ENCODE results near the gene HABP2. TPM values are rescaled to one million over a fixed set of nuclear protein-coding genes. Genes with fewer than 3 reads are reported as not detected.

The HABP2 gene
- total RNA-seq, 1 donor from 2014 or later: not detected

DNA sequence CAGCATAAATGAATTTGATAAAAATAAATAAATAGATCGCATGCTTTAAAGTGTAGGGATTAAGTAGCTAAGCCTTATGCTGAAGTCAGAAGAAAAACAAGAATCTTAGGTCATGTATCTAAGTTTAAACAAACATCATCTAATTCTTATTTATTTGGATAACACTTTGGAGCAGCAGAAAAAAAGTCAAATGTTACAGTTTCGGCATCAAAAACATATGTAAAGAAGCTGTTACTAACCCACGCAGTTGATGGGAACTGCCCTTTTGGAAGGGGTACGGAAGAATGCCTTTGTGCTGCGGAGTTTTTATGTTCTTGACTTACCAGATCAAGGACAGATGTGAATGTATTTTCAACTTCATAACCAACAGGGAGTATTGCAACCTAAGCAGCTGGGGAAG, 37.3 kb upstream of the HABP2 start:
- Mint-ChIP-seq H3K4me3 (no peak overlapping the region), H3K9me3 (peaks cover 8% of the 10 kb centered on the region), H3K27me3 (ENCODE audit: low read depth) (peaks cover 5% of the 10 kb centered on the region), H3K36me3 (ENCODE audit: low read depth) (peaks cover 6% of the 10 kb centered on the region), H3K4me1 (no peaks in the 10 kb centered on the region), H3K27ac (ENCODE audit: unreplicated experiment) (no peak overlapping the region)
- DNase-seq (ENCODE audit: low read depth, low spot score): no peak
- TF ChIP-seq, protein P1, sequence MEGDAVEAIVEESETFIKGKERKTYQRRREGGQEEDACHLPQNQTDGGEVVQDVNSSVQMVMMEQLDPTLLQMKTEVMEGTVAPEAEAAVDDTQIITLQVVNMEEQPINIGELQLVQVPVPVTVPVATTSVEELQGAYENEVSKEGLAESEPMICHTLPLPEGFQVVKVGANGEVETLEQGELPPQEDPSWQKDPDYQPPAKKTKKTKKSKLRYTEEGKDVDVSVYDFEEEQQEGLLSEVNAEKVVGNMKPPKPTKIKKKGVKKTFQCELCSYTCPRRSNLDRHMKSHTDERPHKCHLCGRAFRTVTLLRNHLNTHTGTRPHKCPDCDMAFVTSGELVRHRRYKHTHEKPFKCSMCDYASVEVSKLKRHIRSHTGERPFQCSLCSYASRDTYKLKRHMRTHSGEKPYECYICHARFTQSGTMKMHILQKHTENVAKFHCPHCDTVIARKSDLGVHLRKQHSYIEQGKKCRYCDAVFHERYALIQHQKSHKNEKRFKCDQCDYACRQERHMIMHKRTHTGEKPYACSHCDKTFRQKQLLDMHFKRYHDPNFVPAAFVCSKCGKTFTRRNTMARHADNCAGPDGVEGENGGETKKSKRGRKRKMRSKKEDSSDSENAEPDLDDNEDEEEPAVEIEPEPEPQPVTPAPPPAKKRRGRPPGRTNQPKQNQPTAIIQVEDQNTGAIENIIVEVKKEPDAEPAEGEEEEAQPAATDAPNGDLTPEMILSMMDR (conservative IDR thresholded peaks at IDR 0.05): no peak

DNA sequence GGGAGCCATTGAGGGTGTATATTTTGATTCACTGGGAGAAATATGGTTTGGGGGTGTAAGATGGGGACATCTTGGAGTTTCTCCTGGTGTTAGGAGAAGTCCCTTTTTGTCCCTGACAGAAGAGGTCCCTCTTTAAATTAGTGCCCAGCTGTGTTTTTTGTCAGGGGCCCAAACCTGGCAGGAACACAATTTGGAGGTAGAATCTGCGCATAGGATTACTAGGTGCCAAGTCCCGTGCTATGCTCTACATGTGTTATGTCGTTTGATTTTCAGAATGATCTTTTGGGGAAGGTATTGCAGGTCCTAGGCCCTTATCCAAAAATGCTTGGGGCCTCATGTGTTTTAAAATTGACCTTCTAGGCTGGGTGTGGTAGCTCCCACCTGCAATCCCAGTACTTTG, 36.8 kb upstream of the HABP2 start:
- Mint-ChIP-seq H3K4me3 (no peak overlapping the region), H3K27me3 (ENCODE audit: low read depth) (peaks cover 5% of the 10 kb centered on the region), H3K4me1 (peaks cover 2% of the 10 kb centered on the region), H3K36me3 (ENCODE audit: low read depth) (peaks cover 6% of the 10 kb centered on the region), H3K9me3 (peaks cover 8% of the 10 kb centered on the region), H3K27ac (ENCODE audit: unreplicated experiment) (no peak overlapping the region)
- DNase-seq (ENCODE audit: low read depth, low spot score): no peak
- TF ChIP-seq, protein P1 (conservative IDR thresholded peaks at IDR 0.05): no peak

DNA sequence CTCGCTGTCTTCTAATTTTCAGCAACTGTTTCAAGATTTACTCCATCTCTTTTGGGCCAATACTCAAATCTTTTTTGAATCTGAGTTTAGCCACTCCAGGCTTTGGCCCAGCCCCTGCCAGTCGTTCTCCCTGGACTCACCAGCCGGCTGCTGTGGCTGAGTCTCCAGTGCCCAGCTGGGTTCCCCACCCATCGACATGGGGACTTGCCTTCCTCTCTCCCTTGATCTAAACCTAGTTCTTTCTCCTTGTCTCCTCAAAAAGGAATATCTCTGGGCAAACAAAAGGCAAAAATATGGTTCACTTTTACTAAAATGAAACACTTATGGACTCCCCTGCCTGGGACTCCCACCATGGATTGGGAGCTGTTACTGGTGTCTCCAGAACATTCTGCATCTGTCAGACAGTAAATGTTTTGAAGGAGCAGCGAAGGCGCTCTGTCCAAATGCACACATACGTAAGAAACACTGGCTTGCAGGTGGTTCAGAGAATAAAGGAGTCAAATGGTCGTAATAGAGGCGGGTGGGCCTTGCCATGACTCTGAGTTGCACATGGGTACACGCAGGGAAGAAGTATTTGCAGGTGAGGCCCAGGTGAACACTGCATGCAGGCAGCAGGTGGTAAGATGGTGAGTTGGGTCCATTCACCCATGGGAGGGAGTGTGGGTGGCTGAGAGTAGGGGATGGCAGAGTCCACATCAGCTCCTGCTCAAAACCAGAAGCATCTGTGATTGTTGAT, 35.5 kb upstream of the HABP2 start:
- TF ChIP-seq, protein P1 (conservative IDR thresholded peaks at IDR 0.05): no peak
- H3K4me1 Mint-ChIP-seq: peaks cover 3% of the 10 kb centered on the region
- H3K4me3 Mint-ChIP-seq: no peak overlapping the region
- no peak overlapping the region for H3K27ac Mint-ChIP-seq (ENCODE audit: unreplicated experiment)
- no peak for DNase-seq (ENCODE audit: low read depth, low spot score)
- H3K36me3 Mint-ChIP-seq (ENCODE audit: low read depth): no peaks in the 10 kb centered on the region
- peaks cover 2% of the 10 kb centered on the region for H3K9me3 Mint-ChIP-seq
- H3K27me3 Mint-ChIP-seq (ENCODE audit: low read depth): no peaks in the 10 kb centered on the region

DNA sequence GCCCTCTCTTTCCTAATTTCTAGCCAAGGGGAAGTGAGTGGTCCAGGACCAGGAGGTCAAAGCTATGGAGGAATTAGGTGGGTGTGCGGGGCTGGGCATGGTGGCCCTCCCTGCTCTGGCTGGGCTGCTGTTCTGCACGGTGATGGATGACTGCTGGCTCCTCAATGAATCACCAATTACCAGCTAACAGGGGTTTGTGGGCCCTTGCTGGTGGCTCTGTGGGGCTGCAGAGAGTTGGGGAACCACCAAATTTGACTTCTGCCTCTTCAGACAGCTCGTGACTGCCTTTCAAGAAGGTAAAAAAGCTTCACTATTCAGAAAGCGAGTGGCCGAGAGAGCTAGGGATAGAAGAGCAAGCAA, 35.0 kb upstream of the HABP2 start:
- no peak for DNase-seq (ENCODE audit: low read depth, low spot score)
- no peaks in the 10 kb centered on the region for H3K27me3 Mint-ChIP-seq (ENCODE audit: low read depth)
- no peak overlapping the region for H3K27ac Mint-ChIP-seq (ENCODE audit: unreplicated experiment)
- peaks cover under 1% of the 10 kb centered on the region for H3K9me3 Mint-ChIP-seq
- peaks cover 8% of the 10 kb centered on the region for H3K4me1 Mint-ChIP-seq
- H3K4me3 Mint-ChIP-seq: no peak overlapping the region
- TF ChIP-seq, protein P1 (conservative IDR thresholded peaks at IDR 0.05): no peak
- no peaks in the 10 kb centered on the region for H3K36me3 Mint-ChIP-seq (ENCODE audit: low read depth)

DNA sequence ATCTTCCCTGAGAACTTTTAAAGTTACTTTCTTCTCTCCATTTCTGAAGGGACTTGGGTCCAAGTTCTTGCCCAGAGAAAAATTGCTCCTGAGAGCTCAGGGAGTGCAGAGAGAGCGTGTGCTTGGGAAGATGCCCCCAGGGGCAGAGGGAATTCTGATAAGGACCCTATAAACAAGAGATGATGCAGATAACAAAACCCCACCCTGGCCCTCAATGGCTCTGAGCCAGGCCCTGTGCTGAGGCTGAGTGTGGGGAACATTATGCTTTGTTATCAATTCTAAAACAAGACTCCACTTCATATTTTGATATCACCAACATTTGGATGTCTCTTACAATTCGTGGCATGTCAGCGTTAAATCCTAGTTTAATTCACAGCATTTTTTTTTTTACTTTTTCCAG, 34.4 kb upstream of the HABP2 start:
- Mint-ChIP-seq H3K27ac (ENCODE audit: unreplicated experiment) (peak overlapping the region; percentile 3), H3K9me3 (no peaks in the 10 kb centered on the region), H3K36me3 (ENCODE audit: low read depth) (no peaks in the 10 kb centered on the region), H3K4me3 (no peak overlapping the region), H3K27me3 (ENCODE audit: low read depth) (no peaks in the 10 kb centered on the region), H3K4me1 (peaks cover 14% of the 10 kb centered on the region)
- no peak for DNase-seq (ENCODE audit: low read depth, low spot score)
- TF ChIP-seq, protein P1 (conservative IDR thresholded peaks at IDR 0.05): no peak
